Activated T-helper 9 cell treated with anti-CD3 and anti-CD28 coated beads, Interleukin-2, amount 50 U/mL, for 16 hours (primary cell): Measurements from ENCODE around the gene FRAS1.
"Not testable (repeated sequence)": the region's sequence is repeated elsewhere in the genome, so short reads cannot be mapped to it uniquely, and the experiment has no call there.

Experiments
- DNase-seq: peaks from one replicate; pipeline ENCODE4 v3.0.0-alpha.2; 2020; ENCODE audit warnings: low read depth

The FRAS1 gene, protein sequence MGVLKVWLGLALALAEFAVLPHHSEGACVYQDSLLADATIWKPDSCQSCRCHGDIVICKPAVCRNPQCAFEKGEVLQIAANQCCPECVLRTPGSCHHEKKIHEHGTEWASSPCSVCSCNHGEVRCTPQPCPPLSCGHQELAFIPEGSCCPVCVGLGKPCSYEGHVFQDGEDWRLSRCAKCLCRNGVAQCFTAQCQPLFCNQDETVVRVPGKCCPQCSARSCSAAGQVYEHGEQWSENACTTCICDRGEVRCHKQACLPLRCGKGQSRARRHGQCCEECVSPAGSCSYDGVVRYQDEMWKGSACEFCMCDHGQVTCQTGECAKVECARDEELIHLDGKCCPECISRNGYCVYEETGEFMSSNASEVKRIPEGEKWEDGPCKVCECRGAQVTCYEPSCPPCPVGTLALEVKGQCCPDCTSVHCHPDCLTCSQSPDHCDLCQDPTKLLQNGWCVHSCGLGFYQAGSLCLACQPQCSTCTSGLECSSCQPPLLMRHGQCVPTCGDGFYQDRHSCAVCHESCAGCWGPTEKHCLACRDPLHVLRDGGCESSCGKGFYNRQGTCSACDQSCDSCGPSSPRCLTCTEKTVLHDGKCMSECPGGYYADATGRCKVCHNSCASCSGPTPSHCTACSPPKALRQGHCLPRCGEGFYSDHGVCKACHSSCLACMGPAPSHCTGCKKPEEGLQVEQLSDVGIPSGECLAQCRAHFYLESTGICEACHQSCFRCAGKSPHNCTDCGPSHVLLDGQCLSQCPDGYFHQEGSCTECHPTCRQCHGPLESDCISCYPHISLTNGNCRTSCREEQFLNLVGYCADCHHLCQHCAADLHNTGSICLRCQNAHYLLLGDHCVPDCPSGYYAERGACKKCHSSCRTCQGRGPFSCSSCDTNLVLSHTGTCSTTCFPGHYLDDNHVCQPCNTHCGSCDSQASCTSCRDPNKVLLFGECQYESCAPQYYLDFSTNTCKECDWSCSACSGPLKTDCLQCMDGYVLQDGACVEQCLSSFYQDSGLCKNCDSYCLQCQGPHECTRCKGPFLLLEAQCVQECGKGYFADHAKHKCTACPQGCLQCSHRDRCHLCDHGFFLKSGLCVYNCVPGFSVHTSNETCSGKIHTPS (N-terminal part only)

DNA sequence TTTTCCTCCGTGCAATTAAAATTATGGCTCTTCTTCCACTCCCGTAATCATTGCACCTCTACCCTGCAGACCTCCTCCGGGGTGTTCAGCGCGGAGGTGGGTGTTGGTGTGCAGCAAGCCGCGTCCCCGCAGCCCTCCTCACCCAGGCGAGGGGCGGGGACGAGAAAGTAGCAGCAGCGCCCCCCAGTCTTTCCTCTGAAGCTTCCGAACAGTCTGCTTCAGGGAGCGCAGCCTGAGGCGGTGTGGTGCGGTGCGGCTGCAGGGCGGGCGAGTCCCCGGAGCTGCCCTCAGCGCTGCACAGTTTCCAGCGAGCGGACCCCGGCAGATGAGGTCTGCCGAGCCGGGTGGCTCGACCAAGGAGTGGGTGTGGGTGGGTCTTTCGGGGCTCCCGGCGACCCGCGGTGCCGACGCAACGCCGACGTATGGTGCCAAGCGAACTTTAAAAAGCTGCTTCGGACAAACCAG is at the start of gene FRAS1:
Gene FRAS1 (plus strand): TSS at position 189 of the 465 bp plus-strand sequence. CDS start 687 bp downstream, outside the sequence.
- DNase-seq = no peak

DNA sequence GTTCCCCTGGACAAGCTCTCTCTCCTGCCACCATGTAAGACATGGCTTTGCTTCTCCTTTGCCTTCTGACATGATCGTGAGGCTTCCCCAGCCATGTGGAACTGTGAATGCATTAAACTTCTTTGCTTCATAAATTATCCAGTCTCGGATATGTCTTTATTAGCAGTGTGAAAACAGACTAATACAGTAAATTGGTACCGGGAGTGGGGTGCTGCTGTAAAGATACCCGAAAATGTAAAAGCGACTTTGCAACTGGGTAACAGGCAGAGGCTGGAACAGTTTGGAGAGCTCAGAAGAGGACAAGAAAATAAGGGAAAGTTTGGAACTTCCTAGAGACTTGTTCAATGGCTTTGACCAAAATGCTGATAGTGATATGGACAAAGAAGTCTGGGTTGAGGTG is 46.1 kb upstream of the FRAS1 start:
- DNase-seq = not testable (repeated sequence)

DNA sequence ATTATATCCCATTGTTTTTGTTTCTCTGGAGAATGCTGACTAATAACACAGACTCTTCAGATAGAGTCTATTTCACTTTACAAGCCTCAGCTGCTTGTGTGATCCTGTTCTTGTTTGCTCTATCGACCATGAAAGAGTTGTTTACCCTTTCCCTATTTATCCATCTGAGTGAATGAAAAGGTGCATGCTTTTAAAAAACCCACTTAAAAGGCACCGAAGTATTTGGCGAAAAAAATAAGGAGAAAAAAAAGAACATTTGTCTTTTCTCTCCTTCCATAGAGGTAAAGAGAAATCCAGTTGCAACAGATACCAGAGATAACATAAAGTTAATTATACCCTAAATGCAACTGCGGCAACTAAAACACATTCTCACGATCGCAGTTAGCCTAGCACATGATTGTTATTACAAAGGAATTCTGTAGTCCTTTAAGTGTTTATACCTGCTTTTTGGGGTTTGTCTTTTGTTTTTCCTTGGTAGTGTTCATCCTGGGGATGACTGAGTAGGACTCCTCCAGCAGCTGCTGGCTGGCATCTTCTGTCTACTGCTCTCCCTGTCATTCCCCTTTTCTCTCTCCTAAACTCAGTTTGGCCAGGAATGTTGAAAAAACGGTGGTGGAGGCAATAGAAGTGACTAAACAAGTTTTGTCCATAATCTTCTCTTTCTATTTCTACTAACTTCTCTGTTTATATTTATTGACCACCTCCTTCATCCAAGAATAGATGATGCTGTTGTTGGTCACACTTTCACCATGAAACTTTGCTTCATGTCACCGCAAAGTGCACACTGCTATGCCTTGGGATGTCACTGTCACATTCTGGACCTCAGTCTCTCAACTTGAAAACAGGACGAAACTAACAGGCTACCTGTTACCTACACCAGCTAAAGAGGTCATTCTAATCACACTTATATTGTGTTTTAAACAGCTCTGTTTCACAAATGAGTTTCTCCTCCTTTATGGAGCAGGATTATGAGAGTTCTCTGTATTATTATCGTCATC is 41.9 kb upstream of the FRAS1 start:
- no peak for DNase-seq

DNA sequence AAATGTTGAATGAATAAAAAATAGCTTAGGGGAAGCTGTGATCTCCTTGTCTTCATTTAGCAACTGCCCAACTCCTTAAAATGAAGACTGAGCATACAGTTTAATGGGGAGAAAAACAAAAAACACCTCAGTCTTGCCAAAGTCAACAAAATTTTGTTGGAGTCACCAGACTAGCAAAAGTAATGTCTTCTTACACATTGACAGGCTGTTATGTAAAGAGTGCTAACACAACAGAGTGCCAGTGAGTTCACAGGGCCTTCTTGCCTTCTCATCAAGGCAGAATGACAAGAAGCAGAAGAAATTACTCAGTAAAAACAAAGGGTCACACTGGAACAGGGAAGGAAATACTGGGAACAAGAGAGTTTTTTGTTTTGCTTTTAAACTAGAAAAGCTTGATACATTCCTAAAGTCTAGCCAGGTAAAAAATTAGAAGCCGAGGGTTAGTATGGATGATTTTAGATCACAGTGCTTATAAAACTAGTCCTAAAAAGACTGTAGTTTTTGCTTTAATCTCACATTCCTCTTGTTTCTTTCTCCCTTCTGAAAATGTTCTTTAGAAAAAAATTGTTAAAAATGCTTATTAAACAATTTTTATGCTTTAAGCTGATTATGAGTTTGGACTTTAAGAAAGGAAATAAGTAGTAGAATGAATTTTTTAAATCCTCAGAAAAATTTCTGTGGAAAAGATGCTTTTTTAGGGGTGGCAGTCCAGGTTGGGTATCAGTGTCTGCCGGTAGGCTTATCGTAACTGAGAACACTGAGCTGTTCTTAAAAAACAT is 38.7 kb upstream of the FRAS1 start:
- no peak for DNase-seq

DNA sequence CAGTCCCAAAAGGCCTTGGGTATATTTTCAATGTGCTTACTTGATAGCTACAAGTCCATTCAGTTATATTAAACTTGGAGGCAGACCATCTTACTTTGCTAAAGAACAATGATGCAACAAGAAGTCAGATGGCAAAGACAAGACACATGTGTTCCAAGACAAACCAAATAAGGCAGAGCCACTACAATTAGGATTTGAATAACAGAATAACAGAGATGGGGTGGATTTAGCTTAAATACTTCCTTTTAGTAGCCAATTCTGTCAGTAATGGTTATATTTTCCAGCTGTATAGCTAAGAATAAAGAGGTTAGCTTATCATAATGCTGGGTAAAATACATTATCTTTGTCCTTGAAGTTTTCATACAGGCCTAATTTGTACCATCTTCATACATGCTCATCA is 37.7 kb upstream of the FRAS1 start:
- DNase-seq = no peak

DNA sequence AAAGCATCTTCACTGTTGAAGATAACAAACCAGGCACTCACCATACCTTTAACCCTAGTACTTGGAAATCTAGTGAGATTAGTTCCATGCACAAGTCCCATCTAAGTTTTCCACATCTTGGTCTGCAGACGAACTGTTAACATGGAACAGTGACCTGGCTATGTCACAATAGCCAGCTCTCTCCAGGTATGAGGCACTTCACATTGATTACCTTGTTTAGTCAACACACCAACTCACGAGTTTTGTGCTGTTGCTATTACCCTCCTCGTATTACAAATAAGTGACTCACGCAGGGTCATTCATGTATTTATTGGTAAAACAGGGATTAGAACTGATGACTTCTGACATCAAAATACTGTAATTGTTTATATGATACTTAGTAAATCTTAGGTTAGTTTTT is 36.4 kb upstream of the FRAS1 start:
- DNase-seq = no peak

DNA sequence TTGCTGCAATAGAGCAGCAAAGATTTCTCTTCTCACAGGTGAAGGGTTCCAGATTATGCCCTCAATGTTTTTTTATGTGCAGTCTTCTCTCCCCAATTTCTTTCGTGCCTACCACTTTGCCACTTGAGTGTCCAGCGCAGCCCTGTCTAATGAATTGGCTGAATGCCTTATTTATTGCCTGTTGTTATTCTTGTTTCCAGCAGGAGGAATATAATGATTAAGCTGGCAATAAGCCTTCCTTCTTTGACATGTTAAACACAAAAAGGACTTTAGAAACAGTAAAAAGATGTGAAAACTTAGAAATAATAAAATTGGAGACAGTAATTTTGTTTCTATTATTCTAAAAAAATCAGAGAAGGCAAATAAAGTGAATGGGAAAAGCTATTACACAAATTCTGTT is 34.6 kb upstream of the FRAS1 start:
- no peak for DNase-seq

DNA sequence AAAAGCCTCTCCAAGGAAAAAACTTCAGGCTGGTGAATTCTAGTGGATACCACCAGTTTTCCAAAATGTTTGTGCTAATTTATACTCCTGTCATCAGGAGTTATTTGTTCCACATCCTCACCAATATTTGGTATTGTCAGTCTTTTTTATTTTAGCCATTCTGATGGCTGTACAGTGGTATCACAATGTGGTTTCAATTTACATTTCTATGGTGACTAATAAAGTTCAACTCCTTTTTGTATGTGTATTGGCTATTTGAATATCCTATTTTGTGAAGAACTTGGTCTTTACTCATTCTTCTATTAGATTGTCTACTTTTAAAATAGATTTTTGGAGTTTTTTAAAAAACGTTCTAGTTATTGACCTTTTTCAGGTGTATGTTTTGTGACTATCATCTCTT is 33.0 kb upstream of the FRAS1 start:
- DNase-seq = no peak

DNA sequence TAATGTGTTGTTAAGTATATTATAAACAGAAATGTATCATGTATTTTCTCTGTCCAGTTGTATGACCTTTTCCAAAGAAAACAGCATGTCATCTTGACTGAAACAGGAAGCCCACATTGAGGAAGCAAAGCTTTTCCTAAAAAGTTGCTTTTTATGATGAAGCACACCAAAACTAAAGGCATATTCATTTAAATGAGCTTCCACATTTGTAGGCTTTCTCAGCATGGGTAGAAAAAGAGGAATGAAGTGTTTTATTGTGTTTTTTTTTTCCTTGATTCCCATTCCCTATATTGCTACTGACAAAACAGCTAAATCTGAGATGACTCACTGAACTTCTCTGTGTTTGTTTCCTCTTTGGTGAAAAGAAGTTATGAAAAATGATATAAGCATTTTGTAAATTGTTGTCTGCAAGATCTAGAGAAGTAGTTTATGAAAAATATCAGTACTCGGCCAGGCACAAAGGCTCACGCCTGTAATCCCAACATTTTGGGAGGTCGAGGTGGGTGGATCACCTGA is 32.5 kb upstream of the FRAS1 start:
- DNase-seq = no peak

DNA sequence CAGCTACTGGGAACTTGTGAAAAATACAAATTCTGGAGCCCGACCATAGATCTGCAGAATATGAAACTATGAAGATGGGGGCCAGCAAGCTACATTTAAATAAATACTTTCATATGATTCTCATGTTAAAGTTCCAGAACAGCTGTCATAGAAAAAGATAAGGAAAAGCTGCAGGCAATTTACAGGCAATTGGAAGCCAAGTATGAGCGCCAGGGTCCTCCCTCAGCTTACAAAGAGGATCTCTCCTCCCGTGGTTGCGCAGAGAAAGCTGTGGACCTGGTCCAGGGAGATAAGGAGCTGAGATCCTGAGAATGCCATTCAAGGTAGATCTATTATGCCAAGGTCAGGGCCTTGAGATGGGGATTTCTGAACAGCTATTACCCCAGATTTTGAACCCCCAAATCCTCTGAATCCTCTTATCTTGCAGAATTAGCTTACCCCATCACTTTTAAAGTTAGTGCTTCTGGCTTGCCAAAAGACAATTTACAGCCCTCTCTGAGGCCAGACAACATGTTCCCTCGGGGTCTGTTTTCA is 25.6 kb upstream of the FRAS1 start:
- DNase-seq = no peak

DNA sequence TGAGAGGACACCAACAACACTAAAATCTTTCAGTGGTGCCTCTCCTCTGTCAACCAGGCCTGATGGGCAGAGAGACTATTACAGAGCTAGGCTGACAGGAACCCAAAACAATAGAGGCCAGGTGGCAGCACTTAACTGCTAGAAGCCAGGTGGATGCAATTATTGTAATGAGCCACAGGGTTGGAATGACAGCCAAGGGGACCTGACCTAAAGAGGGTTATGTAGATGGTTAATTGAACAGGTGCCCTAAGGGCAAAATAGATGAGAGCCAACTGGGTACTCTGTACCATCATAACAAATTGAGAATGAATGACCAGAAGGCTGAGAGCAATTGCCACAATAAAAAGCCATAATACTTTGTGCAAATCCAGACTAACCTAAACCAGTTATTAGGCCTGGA is 24.7 kb upstream of the FRAS1 start:
- DNase-seq = no peak

DNA sequence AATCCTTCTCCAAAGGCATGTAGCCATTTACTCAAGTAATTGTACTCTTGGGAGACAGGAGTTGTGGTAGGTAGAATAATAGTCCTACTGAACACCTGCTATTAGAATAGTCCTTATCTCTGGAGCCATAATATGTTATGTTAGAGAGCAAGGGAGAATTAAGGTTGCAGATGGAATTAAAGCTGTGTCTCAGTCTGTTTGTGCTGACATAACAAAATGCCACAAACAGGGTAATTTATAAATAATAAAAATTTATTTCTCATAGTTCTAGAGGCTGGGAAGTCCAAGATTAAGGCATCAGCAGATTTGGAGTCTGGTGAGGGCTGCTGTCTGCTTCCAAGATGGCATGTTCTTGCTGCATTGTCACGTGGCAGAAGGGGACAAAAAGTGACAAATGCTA is 24.2 kb upstream of the FRAS1 start:
- DNase-seq = no peak

DNA sequence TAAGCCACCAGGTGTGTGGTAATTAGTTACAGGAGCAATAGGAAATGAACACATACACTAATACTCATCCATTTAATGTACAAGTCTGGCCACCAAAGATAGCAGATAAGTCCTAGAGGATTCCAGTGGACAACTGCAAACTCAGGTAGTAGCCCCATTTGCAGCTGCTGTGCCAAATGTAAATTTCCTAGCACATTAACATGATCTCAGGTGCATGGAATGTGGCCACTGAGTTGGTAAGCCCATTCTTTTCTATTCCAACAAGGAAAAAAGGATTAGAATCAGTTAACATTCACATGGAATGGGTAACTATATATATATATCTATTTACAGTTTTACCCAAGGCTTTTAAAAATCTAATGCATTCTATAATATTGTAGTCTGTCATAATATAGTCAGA is 23.3 kb upstream of the FRAS1 start:
- DNase-seq = no peak

DNA sequence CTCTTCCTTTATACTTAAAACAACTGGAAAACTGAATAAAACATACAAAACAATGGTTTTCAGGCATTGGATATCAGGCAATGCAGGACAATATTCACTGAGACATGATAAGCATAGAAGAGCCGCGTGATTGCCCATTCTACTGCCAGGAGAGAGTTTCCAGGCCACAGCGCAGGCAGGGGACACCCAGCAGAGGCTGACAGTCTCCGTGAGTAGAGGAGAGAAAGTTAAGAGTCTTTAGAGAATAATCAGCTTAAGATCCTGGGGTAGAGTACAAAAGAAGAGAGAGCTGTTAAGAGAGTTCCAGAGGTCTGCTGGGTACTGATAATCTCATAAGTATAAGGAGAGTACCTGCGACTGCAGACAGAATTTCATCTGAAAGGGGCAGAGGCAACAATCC is 18.4 kb upstream of the FRAS1 start:
- DNase-seq = no peak

DNA sequence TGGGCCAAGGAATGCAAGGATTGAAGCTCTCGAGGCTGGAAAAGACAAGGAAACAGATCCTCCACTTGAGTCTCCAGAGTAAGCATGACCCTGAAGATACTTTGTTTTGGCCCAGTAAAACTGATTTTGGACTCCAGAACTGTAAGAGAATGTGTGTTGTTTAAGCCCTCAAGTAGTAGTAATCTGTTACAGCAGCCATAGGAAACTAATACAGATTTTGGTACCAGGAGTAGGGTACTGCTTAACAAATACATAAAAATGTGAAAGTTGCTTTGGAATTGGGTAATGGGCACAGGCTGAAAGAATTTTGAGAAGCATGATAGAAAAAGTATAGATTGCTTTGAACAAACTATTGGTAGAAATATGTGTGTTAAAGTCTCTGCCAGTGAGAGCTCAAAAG is 17.4 kb upstream of the FRAS1 start:
- no peak for DNase-seq

DNA sequence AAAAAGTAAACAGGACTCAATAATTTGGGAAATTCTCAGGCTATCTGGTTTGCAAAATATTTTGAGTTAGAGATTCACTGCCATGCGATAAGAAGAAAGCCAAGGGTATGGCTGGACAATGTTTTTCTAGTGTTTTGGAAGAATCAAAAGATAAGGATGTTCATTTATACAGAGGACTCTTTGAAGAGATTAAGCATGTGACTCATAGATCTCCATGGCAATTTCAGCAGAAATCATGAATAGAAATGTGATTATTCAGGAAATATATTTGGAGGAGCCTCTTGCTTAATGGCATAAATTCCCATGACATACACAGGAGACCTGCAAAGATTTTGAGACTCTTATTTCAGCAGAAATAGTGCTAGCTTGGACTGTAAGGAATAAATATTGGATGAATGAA is 16.7 kb upstream of the FRAS1 start:
- DNase-seq = no peak

DNA sequence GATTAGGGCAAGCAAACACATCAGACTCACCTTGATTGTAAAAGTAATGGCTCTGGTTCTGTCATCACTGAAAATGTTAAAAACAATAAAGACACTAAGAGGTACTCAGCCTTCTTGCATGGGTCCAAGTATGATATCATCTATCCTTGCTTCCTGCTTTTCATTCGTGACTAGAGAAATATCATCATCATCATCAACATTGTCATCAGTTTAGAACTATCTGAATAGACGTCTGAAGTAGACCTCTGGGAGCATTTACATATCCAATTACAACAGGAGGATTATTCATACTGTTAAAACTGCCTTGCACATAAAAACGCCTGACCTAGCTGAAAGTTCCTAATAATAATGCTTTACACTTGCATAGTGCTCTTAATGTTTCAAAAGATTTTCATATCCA is 9.8 kb upstream of the FRAS1 start:
- DNase-seq = no peak

DNA sequence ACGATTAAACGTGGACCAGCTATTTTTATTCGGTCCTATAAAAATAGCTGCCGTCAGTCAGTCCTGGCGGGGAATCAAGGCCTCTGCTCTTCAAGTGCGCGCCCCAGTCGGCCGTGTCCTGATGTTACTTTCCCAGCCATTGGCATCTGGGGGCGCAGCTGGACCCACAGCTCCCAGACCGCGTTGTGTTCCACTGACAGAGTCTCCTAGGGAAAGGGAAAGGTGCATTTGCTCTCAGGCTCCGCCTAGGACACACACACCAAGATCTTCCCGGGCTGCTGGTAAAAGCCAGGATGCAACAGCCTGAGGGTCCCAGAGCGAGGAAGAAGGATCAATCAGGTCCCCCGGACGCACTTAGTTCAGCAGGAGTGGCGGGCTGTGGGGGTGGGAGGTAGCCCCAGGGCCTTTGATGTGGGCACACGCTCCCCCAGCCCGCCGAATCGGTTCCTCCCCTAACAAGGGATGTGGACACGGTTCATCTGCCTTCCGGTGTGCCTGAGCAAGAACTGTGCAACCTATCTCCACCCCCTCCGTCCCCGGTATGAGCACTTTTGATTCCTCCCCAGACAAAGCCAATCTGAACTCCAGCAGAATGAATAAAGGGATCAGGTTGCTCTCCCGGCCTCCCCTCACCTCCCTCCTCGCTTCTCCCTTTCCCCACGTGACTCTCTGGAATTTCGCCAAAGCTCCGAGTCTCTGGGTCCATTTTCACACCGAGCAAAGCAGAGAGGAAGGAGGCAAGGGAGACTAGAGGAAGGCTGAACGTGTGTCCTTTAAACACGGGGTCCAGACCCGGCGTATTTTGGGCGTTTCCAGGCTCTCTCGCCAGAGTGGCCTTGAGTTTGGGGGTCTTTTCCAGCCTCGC is 626 bp upstream of the FRAS1 start:
- no peak for DNase-seq
